ENCODE results near the gene RHBDF1.

DNA sequence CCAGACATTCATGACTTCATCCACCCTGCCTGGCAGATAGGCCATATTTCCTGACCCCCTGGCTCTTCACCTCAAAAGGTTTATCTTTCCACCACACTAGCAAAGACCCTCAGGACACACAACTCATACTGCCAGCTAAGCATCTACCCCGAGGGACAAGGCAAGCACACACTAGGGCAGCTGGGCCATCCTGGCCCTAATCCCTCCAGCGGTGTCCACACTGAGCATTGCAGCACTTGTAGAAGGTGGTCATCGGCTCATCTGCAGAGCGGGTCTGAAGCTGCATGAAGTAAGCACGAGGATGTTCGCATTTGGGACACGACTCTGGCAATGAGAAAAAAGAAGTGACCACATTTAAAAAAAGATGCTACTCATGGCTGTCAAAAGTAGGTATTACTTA is 25.2 kb downstream of the RHBDF1 start:
- TF ChIP-seq, protein P1, sequence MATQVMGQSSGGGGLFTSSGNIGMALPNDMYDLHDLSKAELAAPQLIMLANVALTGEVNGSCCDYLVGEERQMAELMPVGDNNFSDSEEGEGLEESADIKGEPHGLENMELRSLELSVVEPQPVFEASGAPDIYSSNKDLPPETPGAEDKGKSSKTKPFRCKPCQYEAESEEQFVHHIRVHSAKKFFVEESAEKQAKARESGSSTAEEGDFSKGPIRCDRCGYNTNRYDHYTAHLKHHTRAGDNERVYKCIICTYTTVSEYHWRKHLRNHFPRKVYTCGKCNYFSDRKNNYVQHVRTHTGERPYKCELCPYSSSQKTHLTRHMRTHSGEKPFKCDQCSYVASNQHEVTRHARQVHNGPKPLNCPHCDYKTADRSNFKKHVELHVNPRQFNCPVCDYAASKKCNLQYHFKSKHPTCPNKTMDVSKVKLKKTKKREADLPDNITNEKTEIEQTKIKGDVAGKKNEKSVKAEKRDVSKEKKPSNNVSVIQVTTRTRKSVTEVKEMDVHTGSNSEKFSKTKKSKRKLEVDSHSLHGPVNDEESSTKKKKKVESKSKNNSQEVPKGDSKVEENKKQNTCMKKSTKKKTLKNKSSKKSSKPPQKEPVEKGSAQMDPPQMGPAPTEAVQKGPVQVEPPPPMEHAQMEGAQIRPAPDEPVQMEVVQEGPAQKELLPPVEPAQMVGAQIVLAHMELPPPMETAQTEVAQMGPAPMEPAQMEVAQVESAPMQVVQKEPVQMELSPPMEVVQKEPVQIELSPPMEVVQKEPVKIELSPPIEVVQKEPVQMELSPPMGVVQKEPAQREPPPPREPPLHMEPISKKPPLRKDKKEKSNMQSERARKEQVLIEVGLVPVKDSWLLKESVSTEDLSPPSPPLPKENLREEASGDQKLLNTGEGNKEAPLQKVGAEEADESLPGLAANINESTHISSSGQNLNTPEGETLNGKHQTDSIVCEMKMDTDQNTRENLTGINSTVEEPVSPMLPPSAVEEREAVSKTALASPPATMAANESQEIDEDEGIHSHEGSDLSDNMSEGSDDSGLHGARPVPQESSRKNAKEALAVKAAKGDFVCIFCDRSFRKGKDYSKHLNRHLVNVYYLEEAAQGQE (IDR thresholded peaks at IDR 0.05; ENCODE audit: insufficient replicate concordance, low read depth) = no peak
- TF ChIP-seq, protein P2, sequence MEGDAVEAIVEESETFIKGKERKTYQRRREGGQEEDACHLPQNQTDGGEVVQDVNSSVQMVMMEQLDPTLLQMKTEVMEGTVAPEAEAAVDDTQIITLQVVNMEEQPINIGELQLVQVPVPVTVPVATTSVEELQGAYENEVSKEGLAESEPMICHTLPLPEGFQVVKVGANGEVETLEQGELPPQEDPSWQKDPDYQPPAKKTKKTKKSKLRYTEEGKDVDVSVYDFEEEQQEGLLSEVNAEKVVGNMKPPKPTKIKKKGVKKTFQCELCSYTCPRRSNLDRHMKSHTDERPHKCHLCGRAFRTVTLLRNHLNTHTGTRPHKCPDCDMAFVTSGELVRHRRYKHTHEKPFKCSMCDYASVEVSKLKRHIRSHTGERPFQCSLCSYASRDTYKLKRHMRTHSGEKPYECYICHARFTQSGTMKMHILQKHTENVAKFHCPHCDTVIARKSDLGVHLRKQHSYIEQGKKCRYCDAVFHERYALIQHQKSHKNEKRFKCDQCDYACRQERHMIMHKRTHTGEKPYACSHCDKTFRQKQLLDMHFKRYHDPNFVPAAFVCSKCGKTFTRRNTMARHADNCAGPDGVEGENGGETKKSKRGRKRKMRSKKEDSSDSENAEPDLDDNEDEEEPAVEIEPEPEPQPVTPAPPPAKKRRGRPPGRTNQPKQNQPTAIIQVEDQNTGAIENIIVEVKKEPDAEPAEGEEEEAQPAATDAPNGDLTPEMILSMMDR (IDR thresholded peaks at IDR 0.05; ENCODE audit: insufficient read depth, low read length) = no peak
- TF ChIP-seq POLR2AphosphoS5 (IDR thresholded peaks at IDR 0.05; ENCODE audit: low read depth) = no peak
